Stimulated activated CD8-positive, alpha-beta memory T cell treated with anti-CD3 and anti-CD28 coated beads, Interleukin-12 subunit alpha, Interleukin-12 subunit beta, amount 100 ng/mL, for 1 hour (primary cell): ENCODE measurements around the gene MAGI1.
"Not testable (repeated sequence)": the region's sequence is repeated elsewhere in the genome, so short reads cannot be mapped to it uniquely, and the experiment has no call there.

Experiments used
- DNase-seq: peaks from one replicate; pipeline ENCODE4 v3.0.0-alpha.2; 2020; ENCODE audit warnings: low read depth

Gene MAGI1

DNA sequence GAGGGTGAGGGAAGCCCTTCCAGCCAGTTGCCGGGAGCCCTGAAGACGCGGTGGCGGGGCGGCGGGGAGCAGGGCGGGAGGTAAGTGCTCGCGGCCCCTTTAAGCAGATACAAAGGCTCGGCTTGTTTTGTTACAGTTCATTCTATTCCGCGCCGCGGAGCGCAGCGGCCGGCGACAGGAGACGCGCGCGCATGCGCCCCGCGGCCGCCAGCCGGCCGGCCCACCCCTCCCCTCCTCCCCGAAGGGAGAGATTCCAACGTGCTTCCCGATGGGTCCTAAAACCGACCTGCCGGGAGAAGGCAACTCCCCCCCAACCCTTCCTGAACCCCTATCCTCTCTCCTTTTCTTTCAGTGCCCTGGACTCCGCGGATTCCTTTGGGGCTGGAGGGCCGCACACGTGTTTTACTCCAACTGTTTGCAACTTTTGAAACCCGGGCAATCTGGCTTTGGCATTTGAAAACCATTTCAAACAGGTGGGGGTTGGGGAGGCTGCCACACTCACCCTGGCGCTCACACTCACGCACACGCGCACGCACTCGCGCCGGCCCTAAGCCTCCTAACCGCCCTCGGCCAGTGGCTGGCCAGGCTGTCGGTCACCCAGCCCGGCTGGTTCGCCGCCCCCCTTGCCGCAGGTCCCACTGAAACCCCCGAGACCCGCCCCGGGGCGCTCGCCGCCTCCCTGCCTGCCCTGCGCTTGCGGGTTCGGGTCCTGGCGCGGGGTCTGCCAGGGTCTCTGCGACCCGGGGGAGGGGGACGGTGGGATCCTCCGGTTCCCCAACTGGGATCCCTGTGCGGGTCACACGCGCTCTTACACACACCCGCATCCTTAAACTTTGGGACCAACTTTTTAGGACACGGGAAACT is at the start of gene MAGI1:
MAGI1 (minus strand) TSS at position 193 of the 864 bp plus-strand sequence. CDS start 610 bp downstream, outside the sequence.
- no peak for DNase-seq

- no peak for DNase-seq
These were observed 45.1 kb upstream of the MAGI1 start for GRCh38 chr3:66083784-66084213.

DNA sequence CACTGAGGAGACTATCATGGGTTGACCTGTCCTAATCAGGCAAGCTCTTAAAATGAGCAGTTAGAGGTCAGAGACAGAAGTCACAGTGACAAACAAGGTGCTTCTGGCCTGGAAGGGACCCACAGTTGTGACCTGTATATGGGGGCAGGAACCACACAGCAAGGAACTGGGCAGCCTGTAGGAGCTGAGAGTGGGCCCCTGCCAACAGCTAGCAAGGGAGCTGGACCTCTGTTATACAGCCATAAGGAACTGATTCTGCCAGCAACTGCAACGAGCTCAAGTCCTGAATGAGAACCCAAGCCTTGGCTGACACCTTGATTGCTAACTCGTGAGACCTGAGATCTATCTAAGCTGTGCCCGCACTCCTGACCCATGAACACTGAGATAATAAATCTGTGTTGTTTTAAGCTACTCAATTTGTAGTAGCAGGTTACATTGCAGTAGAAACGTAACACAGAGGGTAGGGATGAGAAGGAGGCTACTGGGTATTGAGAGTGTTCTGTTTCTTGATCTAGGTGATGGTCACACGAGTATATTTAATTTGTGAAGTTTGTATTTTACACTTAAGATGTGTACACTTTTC is 44.5 kb upstream of the MAGI1 start:
- DNase-seq, result no peak

DNA sequence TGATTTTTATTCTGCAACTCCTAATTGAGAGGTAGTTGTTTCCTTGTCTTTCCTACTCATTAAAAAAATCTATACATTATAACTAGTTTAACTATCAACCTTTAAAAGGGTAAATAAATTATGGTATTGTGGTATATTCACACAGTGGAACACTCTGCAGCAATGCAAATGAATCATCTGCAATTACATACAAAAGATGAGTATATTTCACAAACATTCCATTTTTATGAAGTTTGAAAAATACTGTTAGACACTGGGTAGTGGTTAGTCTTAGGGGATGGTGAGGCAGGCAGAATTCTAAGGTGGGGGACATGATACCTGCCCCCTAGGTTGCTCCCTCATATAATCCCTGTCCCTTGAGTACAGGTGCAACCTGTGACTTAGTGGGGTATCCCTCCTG is 44.0 kb upstream of the MAGI1 start:
- DNase-seq, result no peak

- DNase-seq, result no peak
These were observed 41.4 kb upstream of the MAGI1 start for GRCh38 chr3:66080167-66080566.

- no peak for DNase-seq
These were observed 39.3 kb upstream of the MAGI1 start for GRCh38 chr3:66077973-66078372.

- DNase-seq, result no peak
These were observed 38.2 kb upstream of the MAGI1 start for GRCh38 chr3:66076861-66077470.

DNA sequence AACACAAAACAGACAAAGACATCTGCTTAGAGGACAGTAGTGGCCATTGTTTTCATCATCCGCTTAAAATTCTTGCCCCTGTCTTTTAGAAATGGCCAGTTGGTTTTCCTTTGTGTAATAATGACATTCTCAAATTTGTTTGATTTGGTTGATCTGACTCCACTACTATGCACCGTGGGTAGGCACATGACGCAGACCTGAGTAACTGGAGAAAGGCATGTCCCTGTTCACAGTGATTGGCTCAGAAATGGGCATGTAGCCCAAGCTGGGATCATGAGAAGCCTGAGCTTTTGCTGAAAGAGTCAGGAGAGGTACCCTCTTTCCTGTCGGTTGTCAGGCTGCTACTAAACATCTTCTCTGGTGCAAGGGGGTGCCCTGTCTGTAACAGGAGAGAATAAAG is 36.6 kb upstream of the MAGI1 start:
- no peak for DNase-seq

DNA sequence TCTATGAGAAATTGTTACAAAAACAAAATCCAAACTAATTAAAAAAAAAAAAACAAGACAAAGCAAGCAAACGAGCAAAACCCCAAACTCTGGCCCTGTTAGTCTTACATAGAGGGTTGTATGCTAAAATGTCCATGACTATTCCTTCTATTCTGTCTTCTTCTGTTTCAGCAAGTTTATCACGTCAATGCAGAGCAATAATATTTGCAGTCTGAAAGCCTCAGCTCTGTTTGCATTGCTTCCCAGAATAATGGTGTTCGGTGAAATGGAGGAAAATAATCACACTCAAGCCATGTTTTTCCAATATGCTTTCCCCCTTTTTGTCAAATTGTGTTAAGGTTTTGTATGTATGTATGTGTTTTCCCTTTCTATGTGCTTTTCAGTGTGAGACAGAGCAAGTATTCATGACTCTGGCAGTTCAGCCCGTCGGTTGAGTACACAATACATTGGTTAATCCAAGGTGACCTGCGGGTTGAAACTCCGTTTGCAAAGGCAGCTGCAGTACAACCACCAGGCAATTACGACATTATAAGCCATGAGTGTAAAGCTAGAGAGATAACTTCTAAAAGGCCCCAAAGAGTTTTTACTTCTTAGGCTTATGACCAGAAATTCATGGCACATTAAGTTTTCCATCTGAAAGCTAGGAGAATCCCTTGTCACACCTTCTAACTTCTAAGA is 34.9 kb upstream of the MAGI1 start:
- no peak for DNase-seq

DNA sequence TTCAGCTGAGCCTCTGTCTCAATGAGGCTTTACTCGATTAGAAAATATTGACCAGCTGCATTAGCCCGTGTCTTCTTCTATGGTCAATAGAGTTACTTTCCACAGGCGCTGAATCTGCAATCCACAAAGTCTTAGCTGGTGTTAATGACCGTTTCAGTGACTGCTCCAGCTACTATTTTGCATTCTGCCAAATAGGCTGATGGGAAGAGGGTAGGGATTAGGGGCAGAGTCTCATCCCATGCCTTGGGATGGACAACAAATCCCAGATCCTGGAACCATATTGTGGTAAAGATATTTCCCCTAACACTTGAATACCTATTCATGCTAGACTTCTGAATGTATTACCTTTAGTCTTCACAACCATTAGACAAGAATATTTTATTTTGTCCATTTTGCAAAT is 29.5 kb upstream of the MAGI1 start:
- DNase-seq, result no peak

GRCh38 chr3:66066963-66067617 is 28.4 kb upstream of the MAGI1 start:
- DNase-seq, result no peak

DNA sequence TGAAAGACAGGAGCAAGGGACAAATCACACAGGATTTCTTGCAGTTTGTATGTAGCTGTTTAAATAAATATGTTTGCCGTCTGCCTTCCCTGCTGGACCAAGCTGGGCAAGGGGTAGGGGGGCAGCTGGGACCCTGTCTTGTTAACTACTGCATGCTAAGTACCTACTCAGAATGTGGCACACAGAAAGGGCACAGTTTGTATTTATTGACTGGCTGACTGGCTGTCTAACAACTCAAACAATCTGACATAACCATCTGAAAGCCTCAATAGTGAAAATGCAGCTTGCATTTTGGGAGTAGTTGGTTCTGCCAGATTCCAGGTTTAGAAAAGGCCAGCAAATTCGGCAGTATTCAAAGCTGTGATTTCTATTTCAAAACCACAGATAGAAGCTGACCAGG is 16.6 kb upstream of the MAGI1 start:
- DNase-seq, result no peak

DNA sequence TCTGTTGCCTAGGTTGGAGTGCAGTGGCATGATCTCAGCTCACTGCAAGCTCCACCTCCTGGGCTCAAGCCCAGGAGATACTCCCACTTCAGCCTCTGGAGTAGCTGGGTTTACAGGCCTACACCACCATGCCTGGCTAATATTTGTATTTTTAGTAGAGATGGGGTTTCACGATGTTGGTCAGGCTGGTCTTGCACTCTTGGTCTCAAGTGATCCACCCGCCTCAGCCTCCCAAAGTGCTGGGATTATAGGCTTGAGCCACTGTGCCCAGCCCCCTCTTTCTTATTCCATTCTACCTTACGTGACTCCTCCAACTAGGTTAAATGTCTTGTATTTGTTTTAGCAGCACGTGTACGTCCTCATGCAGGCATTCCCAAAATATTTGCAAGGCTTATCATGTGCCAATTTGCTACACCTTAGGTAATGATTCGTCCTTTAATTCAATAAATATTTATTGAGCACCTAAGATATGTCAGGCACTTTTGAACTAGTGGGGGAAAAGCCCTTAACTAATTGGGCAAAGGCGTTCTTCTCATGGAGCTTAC is 14.9 kb upstream of the MAGI1 start:
- no peak for DNase-seq

DNA sequence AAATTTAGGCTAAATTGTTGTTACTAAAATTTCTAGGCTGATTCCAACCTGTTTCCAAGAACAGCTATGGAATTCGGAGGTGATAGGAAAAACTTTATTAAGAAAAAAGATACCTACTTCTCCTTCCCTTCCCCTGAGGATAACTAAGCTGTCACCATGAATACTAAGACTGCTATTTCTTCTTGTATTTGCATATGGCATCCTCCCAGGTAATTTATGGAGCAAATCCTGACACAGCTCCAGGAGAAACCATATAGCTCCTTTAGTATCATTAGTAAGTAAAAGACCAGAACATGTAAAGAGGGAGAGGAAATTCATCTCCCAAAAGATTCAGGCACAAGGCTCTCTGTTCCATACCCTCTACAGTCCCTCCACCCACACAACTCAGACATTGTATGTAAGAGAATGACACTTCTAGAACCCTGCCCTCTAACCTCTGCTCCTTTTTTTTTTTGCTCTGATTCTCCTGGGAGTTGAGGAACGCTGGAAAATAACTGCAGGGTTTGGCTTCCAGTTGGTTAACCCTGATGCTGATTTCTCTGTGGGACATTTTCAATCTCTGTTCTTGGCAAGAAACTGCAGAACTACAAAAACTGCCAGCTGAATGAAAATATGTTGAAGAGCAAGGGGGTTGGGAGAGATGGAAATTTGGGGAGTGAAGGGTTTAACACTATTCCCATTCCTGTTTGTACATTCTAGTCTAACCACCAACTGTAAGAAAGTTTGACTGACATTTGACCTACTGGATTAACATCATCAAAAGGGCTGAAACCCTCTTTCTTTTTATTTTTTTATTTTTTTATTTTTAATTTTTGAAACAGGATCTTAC is 14.2 kb upstream of the MAGI1 start:
- no peak for DNase-seq

- DNase-seq, result no peak
These were observed 12.1 kb upstream of the MAGI1 start for GRCh38 chr3:66050821-66051220.

- no peak for DNase-seq
These were observed 9.3 kb upstream of the MAGI1 start for GRCh38 chr3:66048051-66048395.

DNA sequence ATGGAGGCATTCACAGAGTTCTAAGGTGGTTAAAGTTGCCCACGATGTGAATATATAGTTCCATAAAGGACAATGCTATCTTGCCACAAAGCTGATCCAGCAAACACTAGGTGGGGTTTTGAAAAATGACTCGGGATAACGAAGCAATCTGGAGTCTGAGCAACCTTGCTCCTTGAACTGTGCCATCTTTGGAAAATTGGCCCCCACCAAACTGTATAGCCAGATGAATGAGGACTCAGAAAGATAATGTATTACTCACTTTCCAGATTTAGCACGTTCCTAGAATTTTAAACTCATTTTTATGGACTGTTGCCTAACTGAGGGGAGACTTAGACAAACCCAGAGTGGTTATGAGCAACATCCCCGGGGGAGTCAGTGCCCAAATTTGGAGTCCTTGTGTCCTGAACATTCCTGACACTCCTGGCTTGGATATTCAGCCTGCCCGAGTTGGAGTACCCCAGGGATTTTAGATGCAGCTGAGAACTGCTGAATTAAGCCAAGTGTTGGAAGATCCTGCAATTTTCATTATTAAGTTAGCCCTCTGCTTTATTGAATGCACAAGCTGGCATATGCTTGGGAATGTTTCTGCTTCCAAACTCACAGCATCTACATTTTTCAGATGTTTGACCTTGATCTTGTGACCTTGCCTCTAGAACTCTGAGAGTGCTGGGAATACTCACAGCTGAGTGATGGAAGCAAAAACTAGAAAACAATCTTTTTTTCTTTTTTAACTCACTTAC is 8.8 kb upstream of the MAGI1 start:
- DNase-seq, result no peak

DNA sequence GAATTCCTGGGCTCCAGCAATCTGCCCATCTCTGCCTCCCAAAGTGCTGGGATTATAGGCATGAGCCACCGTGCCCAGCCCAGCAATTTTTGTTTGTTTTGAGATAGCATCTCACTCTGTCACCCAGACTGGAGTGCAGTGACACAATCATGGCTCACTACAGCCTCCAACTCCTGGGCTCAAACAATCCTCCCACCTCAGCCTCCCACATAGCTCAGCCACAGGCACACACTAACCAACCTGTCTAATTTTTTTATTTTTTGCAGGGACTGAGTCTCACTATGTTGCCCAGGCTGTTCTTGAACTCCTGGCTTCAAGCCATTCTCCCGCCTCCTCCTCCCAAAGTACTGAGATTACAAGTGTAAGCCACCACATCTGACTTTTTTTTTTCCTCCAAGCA is 7.6 kb upstream of the MAGI1 start:
- DNase-seq, result not testable (repeated sequence)

DNA sequence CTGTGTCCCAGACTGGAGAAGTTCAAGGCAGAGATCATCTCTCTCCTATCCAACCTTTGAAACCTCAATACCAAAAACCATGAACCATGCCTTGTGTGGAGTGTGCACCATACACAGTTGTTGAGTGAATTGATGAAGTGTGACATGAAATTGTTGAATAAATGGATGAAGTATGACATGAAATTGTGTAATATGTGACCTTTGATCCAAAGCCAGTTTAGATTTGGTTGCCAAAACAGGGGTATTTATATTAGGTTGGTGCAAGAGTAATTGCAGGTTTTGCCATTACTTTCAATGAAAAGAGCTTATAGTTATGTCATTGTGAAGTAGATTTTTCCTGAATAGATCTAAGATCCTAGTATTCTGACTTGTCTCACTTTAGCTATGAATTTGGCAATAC is 3.1 kb upstream of the MAGI1 start:
- DNase-seq, result no peak

DNA sequence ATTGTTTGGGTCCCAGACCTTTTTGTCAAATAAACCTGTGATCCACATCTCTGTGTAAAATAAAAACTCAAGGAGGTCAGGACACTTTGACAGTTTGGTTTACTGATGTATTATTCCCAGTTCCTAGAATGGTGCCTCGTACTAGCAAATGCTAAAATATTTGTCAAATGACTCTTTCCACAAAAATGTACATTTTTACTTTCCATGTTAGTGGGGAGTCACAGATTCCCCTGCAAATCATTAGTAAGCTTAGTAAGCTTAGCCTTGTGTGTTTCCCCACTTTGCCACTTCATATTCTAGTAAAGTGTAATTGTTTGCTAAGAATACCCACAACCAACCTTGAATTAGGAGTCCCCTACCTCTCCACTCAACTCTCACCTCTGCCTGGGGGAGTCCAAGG is 2.4 kb upstream of the MAGI1 start:
- no peak for DNase-seq

- DNase-seq, result no peak
These were observed 821 bp upstream of the MAGI1 start for GRCh38 chr3:66039590-66039887.
